Osteocyte (in vitro differentiated cells): ENCODE data around the gene PPIF. TPM values are rescaled to one million over a fixed set of nuclear protein-coding genes. Genes with fewer than 3 reads are reported as not detected.

Experiments used
- DNase-seq: peaks from one replicate; pipeline ENCODE4 v3.0.0; 2021; ENCODE audit warnings: mixed read lengths; ENCODE audit not compliant: unreplicated experiment; ENCODE audit errors: extremely low spot score
- H3K27ac Mint-ChIP-seq: one replicate; pipeline ENCODE4 v1.8.0; 2021; ENCODE audit warnings: mild to moderate bottlenecking, mixed read lengths; ENCODE audit not compliant: unreplicated experiment
- H3K27me3 Mint-ChIP-seq: one replicate; pipeline ENCODE4 v1.8.0; 2021; ENCODE audit warnings: mixed read lengths; ENCODE audit not compliant: unreplicated experiment
- H3K36me3 Mint-ChIP-seq: one replicate; pipeline ENCODE4 v1.8.0; 2021; ENCODE audit warnings: mixed read lengths; ENCODE audit not compliant: unreplicated experiment
- H3K4me1 Mint-ChIP-seq: one replicate; pipeline ENCODE4 v1.8.0; 2021; ENCODE audit warnings: mixed read lengths; ENCODE audit not compliant: unreplicated experiment
- H3K4me3 Mint-ChIP-seq: one replicate; pipeline ENCODE4 v1.8.0; 2021; ENCODE audit warnings: mild to moderate bottlenecking, moderate library complexity, mixed read lengths; ENCODE audit not compliant: unreplicated experiment
- H3K9me3 Mint-ChIP-seq: one replicate; pipeline ENCODE4 v1.8.0; 2021; ENCODE audit warnings: mixed read lengths; ENCODE audit not compliant: unreplicated experiment
- total RNA-seq: library from RNA; stranded (reverse); gene quantifications from 2 replicates; pipeline ENCODE4 v1.2.1, GENCODE V29; 2021
- TF ChIP-seq, protein P1 (sequence below): fragments of 200-600 bp; sonication (generic); IDR thresholded peaks from 2 replicates; pipeline ENCODE4 v1.5.0; 2021; ENCODE audit warnings: antibody characterized with exemption, mild to moderate bottlenecking, moderate library complexity

PPIF gene
- total RNA-seq, 1 donor from 2014 or later, result 17.0 TPM

DNA sequence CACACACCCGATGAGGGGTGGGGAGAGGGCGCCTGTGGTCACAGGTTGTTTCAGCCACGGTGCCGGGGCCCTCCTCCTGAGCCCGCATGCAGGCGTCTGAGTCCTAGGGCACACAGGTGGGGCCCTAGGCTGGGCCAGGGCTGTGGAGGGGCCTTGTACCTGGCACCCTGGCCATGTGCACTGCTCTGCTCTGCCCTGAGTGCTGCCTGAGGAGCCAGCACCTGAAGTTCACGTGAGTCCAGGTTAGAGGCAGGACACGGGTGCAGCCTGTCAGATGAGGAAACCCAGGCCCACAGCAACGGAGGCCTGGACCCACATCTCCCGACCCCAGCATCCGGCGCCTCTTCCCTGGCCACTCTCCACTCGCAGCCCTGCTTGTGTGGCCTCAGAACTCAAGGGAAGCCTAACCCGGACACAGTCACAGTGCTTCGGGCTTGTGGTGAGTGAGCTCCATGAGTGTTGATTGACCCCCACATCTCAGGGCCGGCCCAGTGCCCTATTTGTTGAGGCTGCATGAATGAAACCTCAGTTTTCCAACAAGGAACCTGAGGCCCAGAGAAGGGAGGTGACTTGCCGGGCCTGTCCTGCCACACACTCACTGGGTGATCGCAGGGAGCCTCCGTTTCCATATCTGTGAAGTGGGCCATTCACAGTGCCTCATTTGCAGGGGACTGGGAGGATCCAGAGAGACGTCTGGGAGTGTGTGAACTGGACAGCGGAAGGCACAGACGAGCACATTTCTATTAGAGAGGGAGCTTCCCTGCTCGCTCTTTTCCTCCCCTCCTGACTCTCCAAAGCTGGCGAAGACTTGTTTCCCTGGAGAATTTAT is 39.6 kb downstream of the PPIF start:
- H3K9me3 Mint-ChIP-seq, result no peaks in the 10 kb centered on the region
- H3K4me1 Mint-ChIP-seq, result peaks cover 25% of the 10 kb centered on the region
- peak; percentile 75 for DNase-seq
- no peak overlapping the region for H3K27ac Mint-ChIP-seq
- H3K36me3 Mint-ChIP-seq, result peaks cover 17% of the 10 kb centered on the region
- no peaks in the 10 kb centered on the region for H3K27me3 Mint-ChIP-seq
- H3K4me3 Mint-ChIP-seq, result no peak overlapping the region
- TF ChIP-seq, protein P1, sequence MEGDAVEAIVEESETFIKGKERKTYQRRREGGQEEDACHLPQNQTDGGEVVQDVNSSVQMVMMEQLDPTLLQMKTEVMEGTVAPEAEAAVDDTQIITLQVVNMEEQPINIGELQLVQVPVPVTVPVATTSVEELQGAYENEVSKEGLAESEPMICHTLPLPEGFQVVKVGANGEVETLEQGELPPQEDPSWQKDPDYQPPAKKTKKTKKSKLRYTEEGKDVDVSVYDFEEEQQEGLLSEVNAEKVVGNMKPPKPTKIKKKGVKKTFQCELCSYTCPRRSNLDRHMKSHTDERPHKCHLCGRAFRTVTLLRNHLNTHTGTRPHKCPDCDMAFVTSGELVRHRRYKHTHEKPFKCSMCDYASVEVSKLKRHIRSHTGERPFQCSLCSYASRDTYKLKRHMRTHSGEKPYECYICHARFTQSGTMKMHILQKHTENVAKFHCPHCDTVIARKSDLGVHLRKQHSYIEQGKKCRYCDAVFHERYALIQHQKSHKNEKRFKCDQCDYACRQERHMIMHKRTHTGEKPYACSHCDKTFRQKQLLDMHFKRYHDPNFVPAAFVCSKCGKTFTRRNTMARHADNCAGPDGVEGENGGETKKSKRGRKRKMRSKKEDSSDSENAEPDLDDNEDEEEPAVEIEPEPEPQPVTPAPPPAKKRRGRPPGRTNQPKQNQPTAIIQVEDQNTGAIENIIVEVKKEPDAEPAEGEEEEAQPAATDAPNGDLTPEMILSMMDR, result no peak

DNA sequence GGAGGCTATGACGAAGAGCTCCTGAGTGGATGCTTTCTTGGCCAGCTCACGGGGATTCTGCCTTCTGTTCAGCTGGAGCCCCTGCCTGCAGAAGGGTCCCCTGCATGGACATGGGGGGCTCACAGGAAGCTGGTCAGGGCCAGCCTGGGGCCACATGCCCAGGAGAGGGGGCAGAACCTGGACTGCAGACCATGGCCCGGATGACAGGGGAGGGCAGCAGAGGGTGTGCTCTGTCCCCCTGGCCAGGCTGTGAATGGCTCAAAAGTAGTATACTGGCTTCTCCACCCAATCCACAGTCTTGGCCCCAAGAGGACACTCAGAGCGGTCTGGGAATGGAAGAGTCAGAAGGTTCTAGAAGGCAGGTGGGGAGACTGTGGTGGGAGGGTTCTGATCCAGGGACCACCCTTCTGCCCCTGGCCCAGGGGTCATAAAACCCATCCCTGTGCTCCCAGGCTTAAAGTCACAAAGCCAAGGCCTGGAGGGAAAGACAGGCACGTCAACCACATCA is 40.3 kb downstream of the PPIF start:
- peak; percentile 59 for DNase-seq
- Mint-ChIP-seq H3K36me3 (peaks cover 18% of the 10 kb centered on the region), H3K9me3 (no peaks in the 10 kb centered on the region), H3K4me1 (peaks cover 23% of the 10 kb centered on the region), H3K4me3 (no peak overlapping the region), H3K27ac (no peak overlapping the region), H3K27me3 (no peaks in the 10 kb centered on the region)
- TF ChIP-seq, protein P1, result no peak

DNA sequence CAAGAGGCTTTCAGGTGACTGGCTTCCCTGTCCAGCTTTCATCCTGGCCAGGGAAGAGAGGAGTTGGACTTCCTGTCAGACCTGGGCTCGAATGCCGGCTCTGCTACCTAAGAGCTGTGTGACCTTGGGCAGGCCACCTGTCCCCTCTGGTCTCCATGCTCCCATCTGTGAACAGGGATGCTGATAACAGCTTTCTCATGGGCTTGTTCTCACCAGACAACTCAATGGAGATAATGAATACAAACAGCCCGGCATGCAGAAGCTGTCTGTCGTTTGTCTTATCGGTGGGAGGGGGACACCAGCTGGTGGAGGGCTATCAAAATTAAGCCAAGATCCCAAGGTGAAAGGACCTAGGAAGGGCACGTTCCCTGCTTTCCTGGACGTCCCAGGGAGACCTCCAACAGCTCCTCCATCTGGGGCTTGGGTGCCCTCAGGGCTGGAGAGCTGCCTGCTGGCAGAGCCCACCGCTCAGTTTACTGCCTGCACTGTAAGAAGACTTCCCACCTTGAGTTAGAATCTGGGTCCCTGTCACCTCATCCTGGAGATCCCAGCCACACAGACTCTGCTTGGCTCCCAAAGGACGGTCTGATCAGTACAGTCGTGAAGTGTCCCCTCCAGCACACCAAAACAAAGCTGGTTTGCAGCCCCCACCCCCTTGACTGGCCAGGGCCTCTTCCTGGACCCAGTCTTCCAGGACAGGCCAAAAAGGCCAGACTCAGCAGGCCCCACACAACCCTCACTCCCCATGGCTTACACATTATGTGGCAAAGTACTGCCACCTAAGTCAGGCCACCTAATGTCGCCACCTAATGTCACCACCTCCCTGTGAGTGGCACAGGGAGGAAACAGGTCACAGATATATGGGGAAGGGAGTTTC is 40.9 kb downstream of the PPIF start:
- H3K27me3 Mint-ChIP-seq, result no peaks in the 10 kb centered on the region

DNA sequence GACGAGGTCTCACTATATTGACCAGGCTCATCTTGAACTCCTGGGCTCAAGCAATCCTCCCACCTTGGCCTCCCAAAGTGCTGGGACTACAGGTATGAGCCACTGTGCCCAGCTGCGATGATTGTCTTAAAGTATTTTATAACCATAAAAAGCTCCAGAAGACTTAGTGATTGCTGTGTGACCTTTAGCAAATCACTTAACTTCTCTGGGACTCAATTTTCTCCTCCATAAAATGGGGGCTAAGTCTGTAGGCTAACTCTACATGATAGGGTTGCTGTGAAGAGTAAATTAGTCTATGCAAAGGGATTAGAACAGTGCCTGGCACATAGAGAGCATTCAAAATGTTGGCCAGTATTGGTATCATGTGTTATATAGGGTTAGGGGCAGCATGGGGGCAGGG is 42.8 kb downstream of the PPIF start:
- H3K4me1 Mint-ChIP-seq, result peaks cover 7% of the 10 kb centered on the region
- TF ChIP-seq, protein P1, result no peak
- H3K9me3 Mint-ChIP-seq, result no peaks in the 10 kb centered on the region
- H3K4me3 Mint-ChIP-seq, result no peak overlapping the region
- no peaks in the 10 kb centered on the region for H3K27me3 Mint-ChIP-seq
- no peak for DNase-seq
- no peak overlapping the region for H3K27ac Mint-ChIP-seq
- peaks cover 42% of the 10 kb centered on the region for H3K36me3 Mint-ChIP-seq

More for the DNA sequence above, 40.9 kb downstream of the PPIF start:
- TF ChIP-seq, protein P1, result no peak
- Mint-ChIP-seq H3K27ac (no peak overlapping the region), H3K4me3 (no peak overlapping the region), H3K4me1 (peaks cover 16% of the 10 kb centered on the region), H3K36me3 (peaks cover 25% of the 10 kb centered on the region), H3K9me3 (no peaks in the 10 kb centered on the region)
- DNase-seq, result peak; percentile 63
